MM.1S (cell line): ENCODE data around the gene ZBTB2.

Experiments used
- DNase-seq: peaks from one replicate; pipeline ENCODE4 v3.0.0-alpha.2; 2015
- H2AFZ ChIP-seq: fragments of 300-600 bp; sonication (generic); 2 replicates; pipeline ENCODE4 v1.6.0; 2016; ENCODE audit warnings: antibody characterized with exemption, low read length
- H3F3A ChIP-seq: fragments of 300-600 bp; sonication (generic); 2 replicates; pipeline ENCODE4 v1.6.1; 2016; ENCODE audit warnings: mild to moderate bottlenecking, antibody characterized with exemption, low read length, moderate library complexity, mixed read lengths; ENCODE audit not compliant: insufficient read depth
- H3K27ac ChIP-seq: fragments of 300-600 bp; sonication (generic); 2 replicates; pipeline ENCODE4 v1.5.1; 2016; ENCODE audit warnings: mild to moderate bottlenecking, low read length
- H3K27me3 ChIP-seq: fragments of 300-600 bp; sonication (generic); replicated peaks from 2 replicates; pipeline ENCODE4 v1.6.0; 2016; ENCODE audit warnings: low read length; ENCODE audit not compliant: insufficient read depth
- H3K36me3 ChIP-seq: fragments of 300-600 bp; sonication (generic); replicated peaks from 2 replicates; pipeline ENCODE4 v1.6.1; 2016; ENCODE audit warnings: mild to moderate bottlenecking, low read length, mixed read lengths; ENCODE audit not compliant: insufficient read depth
- H3K4me1 ChIP-seq: fragments of 300-600 bp; sonication (generic); 2 replicates; pipeline ENCODE4 v1.6.1; 2016; ENCODE audit warnings: low read length, mixed read lengths
- H3K4me2 ChIP-seq: fragments of 300-600 bp; sonication (generic); 2 replicates; pipeline ENCODE4 v1.6.0; 2016; ENCODE audit warnings: low read depth, low read length
- H3K4me3 ChIP-seq: fragments of 300-600 bp; sonication (generic); 2 replicates; pipeline ENCODE4 v1.5.1; 2016; ENCODE audit warnings: low read length, mixed read lengths
- H3K79me2 ChIP-seq: fragments of 300-600 bp; sonication (generic); 2 replicates; pipeline ENCODE4 v1.6.1; 2016; ENCODE audit warnings: mixed run types, low read length, mixed read lengths
- H3K9ac ChIP-seq: fragments of 300-600 bp; sonication (generic); 2 replicates; pipeline ENCODE4 v1.6.1; 2016; ENCODE audit warnings: low read length, mixed read lengths
- H3K9me2 ChIP-seq: fragments of 300-600 bp; sonication (generic); replicated peaks from 2 replicates; pipeline ENCODE4 v1.6.1; 2016; ENCODE audit warnings: mild to moderate bottlenecking, low read length, mixed read lengths; ENCODE audit not compliant: insufficient read depth
- H3K9me3 ChIP-seq: fragments of 300-600 bp; sonication (generic); replicated peaks from 2 replicates; pipeline ENCODE4 v1.6.1; 2016; ENCODE audit warnings: mild to moderate bottlenecking, low read length, mixed read lengths; ENCODE audit not compliant: insufficient read depth
- H4K20me1 ChIP-seq: fragments of 300-600 bp; sonication (generic); 2 replicates; pipeline ENCODE4 v1.6.1; 2016; ENCODE audit warnings: mild to moderate bottlenecking, low read length, moderate library complexity, mixed read lengths; ENCODE audit not compliant: insufficient read depth
- EZH2 ChIP-seq: fragments of 300-600 bp; sonication (generic); optimal IDR thresholded peaks from 2 replicates; pipeline ENCODE3; 2017; ENCODE audit warnings: low read depth, mild to moderate bottlenecking, antibody characterized with exemption, low read length, mixed read lengths
- EZH2phosphoT487 ChIP-seq: fragments of 300-600 bp; sonication (generic); IDR thresholded peaks from 2 replicates; pipeline ENCODE4 v1.6.1; 2018; ENCODE audit warnings: antibody characterized with exemption, low read length
- TF ChIP-seq, protein P1 (sequence below): fragments of 300-600 bp; sonication (generic); IDR thresholded peaks from 2 replicates; pipeline ENCODE4 v1.5.1; 2016; ENCODE audit warnings: antibody characterized with exemption, low read length, mixed read lengths

The ZBTB2 gene

DNA sequence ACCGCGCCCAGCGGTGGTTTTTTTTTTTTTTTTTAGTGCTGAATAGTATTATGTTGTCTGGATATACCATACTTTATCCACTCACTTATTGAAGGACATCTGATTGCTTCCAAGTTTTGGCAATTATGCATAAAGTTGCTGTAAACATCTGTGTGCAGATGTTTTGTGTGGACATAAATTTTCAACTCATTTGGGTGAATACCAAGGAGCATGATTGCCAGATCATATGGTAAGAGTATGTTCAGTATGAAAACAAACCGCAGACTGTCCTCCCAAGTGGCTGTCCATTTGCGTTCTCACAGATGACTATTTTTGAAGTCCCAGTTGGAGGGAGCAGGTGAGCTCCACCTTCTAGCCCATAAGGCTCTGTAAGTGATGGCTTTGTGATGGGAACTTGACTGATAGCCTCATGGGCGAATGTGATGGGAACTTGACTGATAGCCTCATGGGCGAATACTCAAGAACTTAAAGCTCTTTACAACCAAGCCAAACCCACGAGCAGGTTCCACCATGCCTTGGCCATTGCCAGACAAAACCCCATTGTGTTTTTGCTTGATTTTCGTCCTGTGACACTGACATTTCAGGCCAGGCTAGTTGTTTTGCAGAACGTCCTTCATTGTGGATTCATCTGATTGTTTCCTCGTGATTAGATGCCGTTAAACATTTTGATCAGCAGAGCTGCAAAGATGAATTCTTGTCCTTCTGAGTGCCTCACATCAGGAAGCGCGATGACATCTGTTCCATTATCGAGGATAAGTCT is 51.0 kb downstream of the ZBTB2 start:
- no peak for DNase-seq
- Histone ChIP-seq H3K9me2 (no peaks in the 10 kb centered on the region), H3K27me3 (no peaks in the 10 kb centered on the region), H3K4me2 (no peak overlapping the region), H3K27ac (no peak overlapping the region), H3K4me1 (no peaks in the 10 kb centered on the region), H3K79me2 (no peaks in the 10 kb centered on the region), H4K20me1 (no peaks in the 10 kb centered on the region), H3K36me3 (no peaks in the 10 kb centered on the region), H3K9me3 (no peaks in the 10 kb centered on the region), H3F3A (no peaks in the 10 kb centered on the region), H2AFZ (no peak overlapping the region), H3K9ac (no peak overlapping the region), H3K4me3 (no peak overlapping the region)
- no peak for TF ChIP-seq EZH2phosphoT487

DNA sequence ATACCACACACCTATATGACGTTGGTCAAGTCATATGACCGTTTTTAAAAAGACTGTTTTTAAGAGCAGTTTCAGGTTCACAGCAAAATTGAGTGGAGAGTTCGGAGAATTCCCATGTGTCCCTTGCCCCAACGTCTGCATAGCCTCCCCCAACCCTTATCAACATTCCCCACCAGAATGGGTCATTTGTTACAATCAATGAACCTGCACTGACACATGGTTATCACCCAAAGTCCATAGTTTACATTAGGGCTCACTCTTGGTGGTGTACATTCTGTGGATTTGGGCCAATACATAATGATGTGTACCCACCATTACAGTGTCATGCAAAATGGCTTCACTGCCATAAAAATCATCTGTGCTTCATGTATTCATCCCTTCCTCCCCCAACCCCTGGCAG is 52.0 kb downstream of the ZBTB2 start:
- no peak overlapping the region for H2AFZ ChIP-seq
- H4K20me1 ChIP-seq = no peaks in the 10 kb centered on the region
- no peak overlapping the region for H3K9ac ChIP-seq
- H3F3A ChIP-seq = no peaks in the 10 kb centered on the region
- TF ChIP-seq EZH2phosphoT487 (no peak), EZH2 (no peak)
- TF ChIP-seq, protein P1, sequence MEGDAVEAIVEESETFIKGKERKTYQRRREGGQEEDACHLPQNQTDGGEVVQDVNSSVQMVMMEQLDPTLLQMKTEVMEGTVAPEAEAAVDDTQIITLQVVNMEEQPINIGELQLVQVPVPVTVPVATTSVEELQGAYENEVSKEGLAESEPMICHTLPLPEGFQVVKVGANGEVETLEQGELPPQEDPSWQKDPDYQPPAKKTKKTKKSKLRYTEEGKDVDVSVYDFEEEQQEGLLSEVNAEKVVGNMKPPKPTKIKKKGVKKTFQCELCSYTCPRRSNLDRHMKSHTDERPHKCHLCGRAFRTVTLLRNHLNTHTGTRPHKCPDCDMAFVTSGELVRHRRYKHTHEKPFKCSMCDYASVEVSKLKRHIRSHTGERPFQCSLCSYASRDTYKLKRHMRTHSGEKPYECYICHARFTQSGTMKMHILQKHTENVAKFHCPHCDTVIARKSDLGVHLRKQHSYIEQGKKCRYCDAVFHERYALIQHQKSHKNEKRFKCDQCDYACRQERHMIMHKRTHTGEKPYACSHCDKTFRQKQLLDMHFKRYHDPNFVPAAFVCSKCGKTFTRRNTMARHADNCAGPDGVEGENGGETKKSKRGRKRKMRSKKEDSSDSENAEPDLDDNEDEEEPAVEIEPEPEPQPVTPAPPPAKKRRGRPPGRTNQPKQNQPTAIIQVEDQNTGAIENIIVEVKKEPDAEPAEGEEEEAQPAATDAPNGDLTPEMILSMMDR = no peak
- H3K27me3 ChIP-seq = no peaks in the 10 kb centered on the region
- no peak overlapping the region for H3K27ac ChIP-seq
- H3K4me3 ChIP-seq = no peak overlapping the region
- no peaks in the 10 kb centered on the region for H3K9me2 ChIP-seq
- no peak for DNase-seq
- no peaks in the 10 kb centered on the region for H3K4me1 ChIP-seq
- H3K4me2 ChIP-seq = no peak overlapping the region
- no peaks in the 10 kb centered on the region for H3K36me3 ChIP-seq
- no peaks in the 10 kb centered on the region for H3K79me2 ChIP-seq
- H3K9me3 ChIP-seq = no peaks in the 10 kb centered on the region

DNA sequence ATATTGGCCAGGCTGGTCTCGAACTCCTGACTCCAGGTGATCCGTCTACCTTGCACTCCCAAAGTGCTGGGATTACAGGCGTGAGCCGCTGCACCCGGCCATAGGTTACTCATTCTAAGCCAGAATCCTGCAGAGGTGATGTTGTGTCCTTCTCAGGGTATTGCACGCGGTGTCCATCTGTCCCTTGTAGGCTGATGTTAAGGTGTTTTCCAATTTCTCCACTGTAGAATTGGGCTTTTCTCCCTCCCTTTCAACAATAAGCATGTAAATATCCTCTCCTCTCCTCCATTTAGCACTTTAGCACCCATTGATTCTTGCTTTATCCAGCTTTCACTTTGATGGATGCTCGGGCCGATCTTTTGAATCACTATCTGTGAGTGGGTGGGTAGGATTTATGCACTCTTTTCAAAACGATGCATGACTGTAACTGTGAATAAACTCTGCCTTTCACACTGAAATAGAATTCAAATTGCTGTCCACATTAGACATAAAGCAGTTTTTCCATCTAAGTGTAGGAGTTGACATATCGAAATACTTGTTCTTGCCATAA is 52.6 kb downstream of the ZBTB2 start:
- Histone ChIP-seq H3K9me3 (no peaks in the 10 kb centered on the region), H2AFZ (no peak overlapping the region), H3K27ac (no peak overlapping the region), H3F3A (no peaks in the 10 kb centered on the region), H3K9me2 (no peaks in the 10 kb centered on the region), H3K4me2 (no peak overlapping the region), H3K36me3 (no peaks in the 10 kb centered on the region), H3K9ac (no peak overlapping the region), H3K4me3 (no peak overlapping the region), H3K4me1 (no peaks in the 10 kb centered on the region), H3K27me3 (no peaks in the 10 kb centered on the region), H3K79me2 (no peaks in the 10 kb centered on the region), H4K20me1 (no peaks in the 10 kb centered on the region)
- TF ChIP-seq EZH2 = no peak
- TF ChIP-seq, protein P1 = no peak
- no peak for TF ChIP-seq EZH2phosphoT487
- no peak for DNase-seq

DNA sequence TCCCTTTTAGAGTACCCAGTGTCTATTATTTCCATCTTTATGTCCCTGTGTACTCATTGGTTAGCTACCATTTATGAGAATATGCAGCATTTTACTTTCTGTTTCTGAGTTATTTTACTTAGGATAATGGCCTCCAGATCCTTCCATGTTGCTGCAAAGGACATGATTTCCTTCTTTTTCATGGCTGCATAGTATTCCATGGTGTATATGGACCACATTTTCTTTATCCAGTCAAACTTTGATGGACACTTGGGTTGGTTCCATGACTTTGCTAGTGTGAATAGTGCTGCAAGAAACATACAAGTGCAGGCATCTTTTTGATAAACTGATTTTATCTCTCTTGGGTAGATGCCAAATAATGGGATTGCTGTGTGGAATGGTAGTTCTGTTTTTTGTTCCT is 55.4 kb downstream of the ZBTB2 start:
- Histone ChIP-seq H3K4me3 (no peak overlapping the region), H3K9me2 (no peaks in the 10 kb centered on the region), H3K9me3 (no peaks in the 10 kb centered on the region), H3K4me1 (no peaks in the 10 kb centered on the region), H3K27me3 (no peaks in the 10 kb centered on the region), H3K27ac (no peak overlapping the region), H4K20me1 (no peaks in the 10 kb centered on the region), H3K9ac (no peak overlapping the region), H3K79me2 (no peaks in the 10 kb centered on the region), H3K4me2 (no peak overlapping the region), H2AFZ (no peak overlapping the region), H3K36me3 (no peaks in the 10 kb centered on the region), H3F3A (no peaks in the 10 kb centered on the region)
- DNase-seq = no peak
- TF ChIP-seq EZH2 = no peak
- no peak for TF ChIP-seq EZH2phosphoT487
- TF ChIP-seq, protein P1 = no peak
